ENCODE measurements around the gene LPIN1. TPM values are rescaled to one million over a fixed set of nuclear protein-coding genes. Genes with fewer than 3 reads are reported as not detected.

LPIN1 gene
- total and polyA plus RNA-seq, 2 of the 13 experiments (the other 11 are each of a cell fraction or from before 2014, with no cell fraction given), result 9.7 to 19.4 TPM

GRCh38 chr2:11773747-11774525, 27.5 kb downstream of the LPIN1 start:
- H3K27me3 ChIP-seq (ENCODE audit: control insufficient read depth in 1 of 2, insufficient read depth in 2 of 2, low read length in 2 of 2), result no peaks in the 10 kb centered on the region
- no peak for DNase-seq (ENCODE audit: low spot score)
- peaks cover 4 to 43% of the 10 kb centered on the region in 2 experiments; a peak in 3 of 5 replicates for H3K36me3 ChIP-seq (replicated peaks in 1 of 2; ENCODE audit: control insufficient read depth in 1 of 2, insufficient read depth in 2 of 2, low read length in 2 of 2)
- BruUV-seq (replicated peaks), result no TSS peak
- H3K27ac ChIP-seq (ENCODE audit: extremely low read length, insufficient read depth, low read length), result no peak overlapping the region
- CTCF ChIA-PET (ENCODE audit: low intra/inter-chr PET ratio, low total read pairs), result no interaction called here
- H4K20me1 ChIP-seq (ENCODE audit: insufficient read depth, low read length), result no peaks in the 10 kb centered on the region
- POLR2A ChIA-PET, result no interaction called here
- no peak for ATAC-seq
- peaks cover 3% of the 10 kb centered on the region; the same call in 1 of the 2 replicates for H3K4me1 ChIP-seq (ENCODE audit: insufficient read depth, low read length)
- H3K79me2 ChIP-seq (ENCODE audit: insufficient read depth, low read length), result no peaks in the 10 kb centered on the region
- in situ Hi-C loops (cut with HindIII; ENCODE audit: extremely low pct_ligation_motif_present, low pct_unique_long_range_greater_than_20kb) (no loop called here), intact Hi-C loops (cut with micrococcal nuclease; ENCODE audit: unreplicated experiment) (no loop called here)
- 94% methylated on average over 7 of the region's 7 CpGs for WGBS (ENCODE audit: low lambda C conversion rate)
- TF ChIP-seq CAMTA2 (CRISPR knock-in tag; IDR thresholded peaks at IDR 0.05; ENCODE audit: borderline replicate concordance) (no peak), AKNA (CRISPR knock-in tag; IDR thresholded peaks at IDR 0.05; ENCODE audit: borderline replicate concordance) (no peak), RXRA (CRISPR knock-in tag; IDR thresholded peaks at IDR 0.05) (no peak), ZNF749 (CRISPR knock-in tag; IDR thresholded peaks at IDR 0.05; ENCODE audit: borderline replicate concordance) (no peak), ZNF558 (CRISPR knock-in tag; IDR thresholded peaks at IDR 0.05; ENCODE audit: borderline replicate concordance) (no peak), MIXL1 (CRISPR knock-in tag; IDR thresholded peaks at IDR 0.05) (no peak), JUN (CRISPR knock-in tag; IDR thresholded peaks at IDR 0.05) (no peak), NR2F6 (IDR thresholded peaks at IDR 0.05) (no peak), NR2F6 (CRISPR knock-in tag; IDR thresholded peaks at IDR 0.05) (no peak), TBX2 (CRISPR knock-in tag; IDR thresholded peaks at IDR 0.05; ENCODE audit: borderline replicate concordance) (no peak), ZFP36L1 (CRISPR knock-in tag; IDR thresholded peaks at IDR 0.05) (no peak)
- no peak for FAIRE-seq
- H3K4me2 ChIP-seq (ENCODE audit: low read depth, low read length), result no peak overlapping the region
- no peak overlapping the region for H3K4me3 ChIP-seq (replicated peaks in 1 of 3; ENCODE audit: insufficient read depth in 1 of 3, low read depth in 2 of 3, low read length in 3 of 3)
- no peak overlapping the region for H2AFZ ChIP-seq (ENCODE audit: low read length)
- H3K9ac ChIP-seq (ENCODE audit: insufficient read depth, low read depth, low read length), result no peak overlapping the region
- H3K9me3 ChIP-seq (ENCODE audit: low read length), result no peaks in the 10 kb centered on the region
